Heart right ventricle (tissue), 16 donors: Measurements from ENCODE around the gene PPARG. TPM values are rescaled to one million over a fixed set of nuclear protein-coding genes. Genes with fewer than 3 reads are reported as not detected.

Source experiments
- ATAC-seq, 8 donors: fragments of 200-7000 bp; cut with Tn5 transposase; one replicate each; pipeline ENCODE4 v1.9.1; 2020; ENCODE audit warnings: mild to moderate bottlenecking in 8 of 8, moderate library complexity in 8 of 8, moderate number of reproducible peaks in 1 of 8
- DNase-seq, 2 donors: peaks; one replicate each; pipeline ENCODE4 v3.0.0-alpha.2; 2020
- H3K27ac ChIP-seq, 10 donors: fragments of 200-600 bp; sonication (generic) in 2 of 10; one replicate each; pipeline versions ENCODE4 v1.5.0 to v1.8.0; 2020 to 2022; ENCODE audit warnings: mild to moderate bottlenecking in 3 of 10
- H3K27me3 ChIP-seq, 7 donors: fragments of 200-600 bp; one replicate each; pipeline ENCODE4 v1.8.0; 2021 to 2022; ENCODE audit warnings: mild to moderate bottlenecking in 2 of 7
- H3K36me3 ChIP-seq, 9 donors: fragments of 200-600 bp; sonication (generic) in 1 of 9; one replicate each; pipeline versions ENCODE4 v1.5.0 to v1.8.0; 2020 to 2022; ENCODE audit warnings: mild to moderate bottlenecking in 2 of 9
- H3K4me1 ChIP-seq, 9 donors: fragments of 200-600 bp; sonication (generic) in 1 of 9; one replicate each; pipeline versions ENCODE4 v1.5.0 to v1.8.0; 2020 to 2022; ENCODE audit warnings: mild to moderate bottlenecking in 4 of 9
- H3K4me3 ChIP-seq, 10 donors: fragments of 200-600 bp; sonication (generic) in 2 of 10; one replicate each; pipeline versions ENCODE4 v1.5.0 to v1.8.0; 2020 to 2022; ENCODE audit warnings: mild to moderate bottlenecking in 7 of 10, moderate library complexity in 2 of 10
- H3K9me3 ChIP-seq, 11 donors: fragments of 200-600 bp in 10 of 11; sonication (generic) in 2 of 11; one replicate each; pipeline versions ENCODE4 v1.5.0 to v1.8.0; 2013 to 2022; ENCODE audit warnings: mild to moderate bottlenecking in 2 of 11, control low read depth in 1 of 11, moderate library complexity in 1 of 11
- CTCF ChIP-seq, 9 donors: fragments of 200-600 bp; sonication (generic) in 2 of 9; IDR thresholded peaks; one replicate each; pipeline versions ENCODE4 v1.5.0 to v1.8.0; 2021 to 2022; ENCODE audit warnings: antibody characterized with exemption in 9 of 9, mild to moderate bottlenecking in 5 of 9, moderate library complexity in 1 of 9
- WGBS, 2 donors: extraction: QIAGEN DNeasy Blood & Tissue Kit; methylation state at CpG; one replicate each; pipeline ENCODE4 v1.1.7; 2013; ENCODE audit warnings: inconsistent platforms in 1 of 2; 5-methylcytosine and 5-hydroxymethylcytosine counted together
- intact Hi-C, 10 donors: fragments of 100-400 bp; cut with DNase I; formaldehyde crosslinking; loops; one replicate each; pipeline versions ENCODE4 v1.11.1 to v1.14.2; 2022
- polyA plus RNA-seq, 2 donors: library from polyadenylated mRNA; stranded (reverse); fragments of 200-250 nt; gene quantifications; one replicate each; pipeline ENCODE4 v1.2.3, GENCODE V29; 2013
- total RNA-seq, 10 donors: library from RNA; stranded (reverse); fragmentation: NEBNext Ultra II Directional in 3 of 10; extraction: Animal tissue kit (Norgen Biotek cat#: 25700) in 3 of 10; gene quantifications; one replicate each; pipeline versions ENCODE4 v1.2.1 to v1.2.4, GENCODE V29; 2021 to 2023
- donor health status: Arrhythmogenic right ventricular cardiomyopathy.
- donor health status: ischemic (EF 13 %, LVEDD 7.1; RV severe dilation, severe dysfunction).
- donor health status: healthy with polysubstance abuse.
- donor health status: DM: no; HTN: yes; CAD: no.
- donor health status: DM: no; HTN: no; CAD: no.
- donor health status: ischemic (EF 25% LVEDD 6.9; RV normal size, moderate dysfunction).
- donor health status: ischemic (EF 25% LVEDD 5.7; RV mildly dilated, moderate dysfunction).
- donor health status: healthy.
- donor health status: DM: yes; HTN: yes; CAD: no.
- donor health status: Ischemic cardiomyopathy.
- donor health status: ischemic (EF 35%, LVEDD 5.7; RV mildly dilated, moderate dysfunction).
- donor health status: nonischemic (EF 11% LVEDD 7.7; RV severe dilation, severe dysfunction).
- donor health status: DM: yes; HTN: yes; CAD: no.
- donor health status: PGD.
- donor health status: ischemic (EF 29% LVEDD 5.4; RV normal size, mild dysfunction).
- donor health status: nonischemic (EF 23%, LVEDD 6.1; RV moderate dilation, normal function).

The PPARG gene
- total and polyA plus RNA-seq, 12 donors, result 10.8 to 31.5 (median 14.6) TPM

GRCh38 chr3:12465151-12465835, 176.4 kb downstream of the PPARG start:
- intact Hi-C loops, result no loop called here
- DNase-seq, result no peak
- Histone ChIP-seq H3K4me3 (no peak overlapping the region), H3K4me1 (peaks cover 0 to 22% (median 14%) of the 10 kb centered on the region in 9 donors), H3K36me3 (no peaks in the 10 kb centered on the region), H3K27ac (no peak overlapping the region), H3K9me3 (no peaks in the 10 kb centered on the region), H3K27me3 (no peaks in the 10 kb centered on the region)
- no peak for ATAC-seq
- TF ChIP-seq CTCF (IDR thresholded peaks at IDR 0.05), result no peak
- 88 to 94% methylated on average over 18 of the region's 18 CpGs for WGBS, 2 donors

- peak in 2 of 8 donors; percentile 12 to 58 for ATAC-seq
- WGBS, 2 donors, result 30 to 32% methylated on average over 4 of the region's 4 CpGs
Observed at GRCh38 chr3:12465836-12466225, 177.0 kb downstream of the PPARG start.

GRCh38 chr3:12467746-12468145, 178.9 kb downstream of the PPARG start:
- H3K9me3 ChIP-seq, result no peaks in the 10 kb centered on the region
- H3K36me3 ChIP-seq, result no peaks in the 10 kb centered on the region
- H3K27ac ChIP-seq, result no peak overlapping the region
- DNase-seq (no peak), ATAC-seq (no peak)
- no peaks in the 10 kb centered on the region for H3K27me3 ChIP-seq
- WGBS, 2 donors, result 93 to 94% methylated on average over 2 of the region's 2 CpGs
- TF ChIP-seq CTCF (IDR thresholded peaks at IDR 0.05), result no peak
- intact Hi-C loops, result no loop called here
- H3K4me1 ChIP-seq, result peaks cover 0 to 12% (median 3%) of the 10 kb centered on the region in 9 donors
- H3K4me3 ChIP-seq, result no peak overlapping the region

More at GRCh38 chr3:12465836-12466225, 177.0 kb downstream of the PPARG start:
- peaks cover 0 to 22% (median 14%) of the 10 kb centered on the region in 9 donors for H3K4me1 ChIP-seq
- no peaks in the 10 kb centered on the region for H3K9me3 ChIP-seq
- intact Hi-C loops, result no loop called here
- no peaks in the 10 kb centered on the region for H3K27me3 ChIP-seq
- H3K27ac ChIP-seq, result no peak overlapping the region
- DNase-seq, result no peak
- no peak for TF ChIP-seq CTCF (IDR thresholded peaks at IDR 0.05)
- no peaks in the 10 kb centered on the region for H3K36me3 ChIP-seq
- no peak overlapping the region for H3K4me3 ChIP-seq

- TF ChIP-seq CTCF (IDR thresholded peaks at IDR 0.05), result no peak
- H3K27ac ChIP-seq, result no peak overlapping the region
- no peaks in the 10 kb centered on the region for H3K9me3 ChIP-seq
- WGBS, 2 donors, result 94 to 95% methylated on average over 6 of the region's 6 CpGs
- ATAC-seq (no peak), DNase-seq (no peak)
- intact Hi-C loops, result no loop called here
- no peaks in the 10 kb centered on the region for H3K27me3 ChIP-seq
- H3K36me3 ChIP-seq, result no peaks in the 10 kb centered on the region
- no peak overlapping the region for H3K4me3 ChIP-seq
- H3K4me1 ChIP-seq, result peaks cover 0 to 9% (median 0%) of the 10 kb centered on the region in 9 donors
Observed at GRCh38 chr3:12468276-12468675, 179.4 kb downstream of the PPARG start.
